HG03103 (cell line): ENCODE data around the gene CHN1.
A peak's percentile ranks its signal among the peaks of the same experiment; 100 is the strongest.

Source experiments
- ATAC-seq: cut with Tn5 transposase; IDR thresholded peaks from one replicate; pipeline ENCODE4 v1.9.1; 2021; ENCODE audit warnings: low read depth; ENCODE audit not compliant: unreplicated experiment

Gene CHN1, protein sequence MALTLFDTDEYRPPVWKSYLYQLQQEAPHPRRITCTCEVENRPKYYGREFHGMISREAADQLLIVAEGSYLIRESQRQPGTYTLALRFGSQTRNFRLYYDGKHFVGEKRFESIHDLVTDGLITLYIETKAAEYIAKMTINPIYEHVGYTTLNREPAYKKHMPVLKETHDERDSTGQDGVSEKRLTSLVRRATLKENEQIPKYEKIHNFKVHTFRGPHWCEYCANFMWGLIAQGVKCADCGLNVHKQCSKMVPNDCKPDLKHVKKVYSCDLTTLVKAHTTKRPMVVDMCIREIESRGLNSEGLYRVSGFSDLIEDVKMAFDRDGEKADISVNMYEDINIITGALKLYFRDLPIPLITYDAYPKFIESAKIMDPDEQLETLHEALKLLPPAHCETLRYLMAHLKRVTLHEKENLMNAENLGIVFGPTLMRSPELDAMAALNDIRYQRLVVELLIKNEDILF

DNA sequence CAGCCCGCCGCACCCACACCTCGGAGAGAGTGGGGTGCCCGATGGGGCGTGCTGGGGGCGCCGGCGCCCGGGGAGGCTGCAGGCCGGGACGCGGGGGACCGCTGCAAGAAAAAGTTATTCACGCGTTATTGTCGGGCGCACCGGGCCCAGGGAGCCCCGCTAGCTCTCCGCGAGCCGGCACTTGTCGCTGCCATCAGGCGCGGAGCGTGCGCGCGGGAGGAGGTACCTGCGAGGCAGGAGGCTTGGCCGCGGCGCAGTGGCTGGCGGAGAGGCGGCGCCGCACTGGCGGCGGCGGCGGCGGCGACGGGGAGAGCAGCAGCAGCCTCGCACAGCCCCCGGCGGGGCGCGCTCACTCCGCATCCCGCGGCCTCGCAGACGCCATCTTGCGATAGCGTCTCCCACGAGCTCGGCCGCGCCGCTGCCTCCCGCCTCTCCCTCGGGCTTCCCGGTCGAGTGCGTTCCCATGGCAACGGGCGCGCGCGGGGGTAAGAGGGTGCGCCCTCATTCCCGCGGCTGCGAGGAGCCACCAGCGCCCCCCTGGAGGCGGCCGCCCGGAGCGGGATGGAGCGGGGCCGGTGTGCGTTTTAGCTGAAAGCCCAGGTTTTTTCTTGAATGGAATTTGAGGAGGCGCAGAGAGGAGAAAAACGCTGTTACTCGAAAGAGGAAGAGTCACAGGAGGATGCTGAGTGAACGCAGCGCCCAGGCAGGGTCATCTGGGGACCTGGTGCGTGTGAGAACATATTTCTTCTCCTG, at the start of gene CHN1:
TSS of gene CHN1 (minus strand) at position 402 of the 753 bp plus-strand sequence. CDS start 469 bp downstream, outside the sequence.
- ATAC-seq = peak; percentile 79

DNA sequence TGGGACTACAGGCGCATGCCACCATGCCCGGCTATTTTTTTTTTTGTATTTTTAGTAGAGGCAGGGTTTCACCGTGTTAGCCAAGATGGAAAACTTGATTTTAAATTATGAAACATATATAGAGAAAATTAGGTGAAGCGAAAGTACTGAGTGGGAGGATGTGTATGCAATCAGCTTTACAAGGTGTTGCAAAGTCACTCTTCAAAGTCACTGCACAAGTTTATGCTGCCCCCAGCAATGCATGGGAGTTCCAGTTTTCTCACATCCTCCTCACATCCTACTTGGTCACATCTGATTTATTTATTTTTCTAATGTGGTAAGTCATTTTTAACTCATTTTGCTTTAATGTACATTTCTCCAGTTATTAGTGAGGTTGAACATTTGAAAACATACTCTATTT, 49.2 kb upstream of the CHN1 start:
- ATAC-seq = no peak

DNA sequence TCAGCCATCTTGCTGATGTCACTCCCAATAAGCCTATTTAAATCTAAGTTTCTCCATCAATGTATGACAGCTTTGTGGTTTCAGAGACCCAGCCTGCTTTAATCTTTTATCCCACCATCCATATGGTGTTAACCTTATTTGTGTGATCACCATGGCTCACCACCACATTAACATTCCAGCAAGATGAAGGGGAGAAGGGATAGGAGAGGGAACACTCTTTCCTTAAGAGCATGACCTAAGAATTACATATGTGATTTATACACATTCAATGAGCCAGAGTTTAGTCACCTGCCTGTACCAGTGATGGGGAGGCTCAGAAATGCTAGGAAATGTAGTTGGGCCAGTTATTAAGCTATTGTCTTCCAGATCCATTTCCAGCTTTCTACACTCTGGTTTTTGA, 44.5 kb upstream of the CHN1 start:
- ATAC-seq = no peak

DNA sequence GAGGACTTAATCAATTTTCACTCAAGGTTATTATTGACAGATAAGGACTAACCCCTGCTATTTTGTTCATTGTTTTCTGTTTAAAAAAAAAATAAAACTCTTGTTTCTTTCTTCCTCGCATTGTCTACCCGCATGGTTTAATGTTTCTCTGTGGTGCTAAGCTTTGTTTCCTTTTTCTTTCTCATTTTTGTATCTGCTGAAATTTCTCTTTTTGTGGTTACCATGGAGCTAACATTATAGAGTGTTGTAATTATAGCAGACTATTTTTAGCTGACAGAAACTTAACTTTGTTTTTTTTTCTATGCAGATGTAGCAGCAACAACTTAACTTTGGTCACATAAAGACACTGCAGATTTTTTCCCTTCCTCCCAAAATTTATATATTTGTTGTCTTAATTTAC, 43.1 kb upstream of the CHN1 start:
- no peak for ATAC-seq

DNA sequence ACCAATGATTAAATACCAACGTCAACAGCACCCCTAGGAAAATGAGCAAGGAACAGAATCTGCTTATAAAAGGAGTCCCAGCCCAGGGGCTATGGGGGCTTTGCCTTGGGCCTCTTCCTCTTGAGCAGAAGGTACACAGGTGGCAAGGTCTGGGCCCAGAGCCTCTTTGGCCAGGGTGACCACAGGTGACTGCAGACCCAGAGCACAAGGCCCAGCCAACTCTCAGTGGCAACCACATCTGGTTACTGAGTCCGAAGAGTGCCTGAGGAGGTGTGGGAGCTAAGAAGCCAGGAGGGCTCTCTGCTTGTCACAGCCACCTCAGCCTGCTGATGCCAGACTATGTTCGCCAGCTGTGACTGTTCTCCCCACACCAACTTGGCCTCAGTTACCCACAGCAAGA, 34.3 kb upstream of the CHN1 start:
- ATAC-seq = no peak

DNA sequence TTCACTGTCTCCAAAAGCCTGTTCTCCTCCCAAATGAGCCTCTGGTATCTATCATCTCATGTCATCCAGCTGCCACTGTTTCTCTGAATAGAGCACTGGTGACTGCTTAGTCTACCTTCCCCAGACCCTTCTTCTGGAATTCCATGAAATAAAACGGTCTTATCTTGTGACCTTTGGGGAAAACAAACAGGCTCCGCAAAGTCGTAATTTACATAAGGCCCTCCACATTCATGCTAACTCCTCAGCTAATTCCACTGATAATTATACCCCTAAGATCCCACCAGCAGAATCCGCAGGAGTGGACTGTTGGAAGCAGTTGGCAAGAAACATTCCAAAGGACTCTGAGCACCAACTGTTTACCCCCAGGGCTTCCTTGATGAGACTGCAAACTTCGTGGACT, 33.9 kb upstream of the CHN1 start:
- no peak for ATAC-seq

DNA sequence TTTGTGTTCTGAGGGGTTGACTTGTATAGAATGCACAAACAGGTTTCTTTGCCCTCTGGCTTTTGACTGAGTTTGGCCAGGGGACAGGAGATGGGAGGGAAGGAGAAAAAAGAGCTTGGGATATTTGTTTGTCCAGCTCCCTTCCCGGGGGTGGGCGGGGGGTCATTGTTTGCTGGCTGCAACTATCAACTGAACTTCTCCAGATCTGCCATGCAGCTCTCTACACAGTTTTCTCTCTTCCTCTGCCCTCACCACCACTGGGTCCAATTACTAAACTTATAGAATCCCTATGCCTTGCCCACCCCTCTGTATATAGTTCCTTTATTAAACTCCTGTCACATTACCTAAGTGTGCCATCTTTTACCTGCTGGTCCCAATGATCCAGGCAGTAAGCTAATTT, 32.8 kb upstream of the CHN1 start:
- ATAC-seq = no peak

DNA sequence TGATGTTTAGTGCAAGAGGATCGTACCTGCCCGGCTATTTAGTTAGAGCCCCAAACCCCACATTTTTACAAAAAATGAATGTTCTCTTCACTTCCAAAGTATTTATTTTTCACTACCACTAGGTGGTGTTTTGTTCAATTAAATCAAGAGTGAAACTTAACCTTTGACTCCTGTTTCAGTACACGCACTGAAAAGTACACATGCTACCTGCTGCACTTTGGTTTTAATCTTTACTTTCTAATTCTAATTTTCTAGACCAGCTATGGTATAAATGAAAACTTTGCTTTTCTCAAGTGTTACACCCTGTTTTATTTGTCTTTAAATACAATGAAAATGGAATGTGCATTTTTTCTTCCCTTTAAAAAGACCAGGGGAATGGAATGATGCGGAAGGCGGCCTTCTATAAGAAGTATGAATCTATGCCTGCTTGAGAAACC, 31.4 kb upstream of the CHN1 start:
- ATAC-seq = peak; percentile 63

DNA sequence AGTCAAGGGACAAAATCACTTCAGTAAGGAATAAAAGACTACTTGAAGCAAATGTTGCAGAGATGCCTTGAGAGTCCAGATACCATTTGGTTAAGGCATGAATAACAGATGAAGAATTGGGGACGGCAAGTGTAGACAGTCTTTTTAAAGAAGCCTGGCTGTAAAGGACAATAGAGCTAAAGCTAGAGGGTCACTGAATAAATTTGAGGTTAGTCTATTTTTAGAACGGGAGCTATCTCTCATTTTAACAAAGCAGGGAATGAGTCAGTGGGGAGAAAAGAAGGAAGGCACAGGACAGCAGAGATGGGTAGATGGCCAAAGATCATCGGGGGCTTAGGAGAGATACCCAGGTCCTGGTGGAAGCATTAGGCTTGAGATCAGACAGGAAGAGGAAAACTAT, 30.6 kb upstream of the CHN1 start:
- no peak for ATAC-seq

DNA sequence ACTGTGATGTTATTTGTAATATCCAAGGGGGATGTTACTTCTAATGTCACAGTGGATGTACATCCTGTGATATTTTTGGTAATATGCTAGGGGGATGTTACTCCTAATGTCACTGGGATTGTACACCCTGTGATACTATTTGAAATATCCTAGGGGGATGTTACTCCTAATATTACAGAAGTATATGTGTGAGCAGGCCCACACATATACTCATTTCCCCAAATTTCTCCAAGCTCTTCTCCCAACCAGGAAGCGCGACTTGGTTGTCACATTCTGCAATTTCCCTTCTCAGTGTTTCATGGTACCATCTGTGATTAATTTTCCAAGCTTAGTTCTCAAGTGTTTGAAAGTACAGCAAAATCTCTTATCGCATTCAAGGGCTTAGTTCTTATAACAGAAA, 29.5 kb upstream of the CHN1 start:
- ATAC-seq = no peak

DNA sequence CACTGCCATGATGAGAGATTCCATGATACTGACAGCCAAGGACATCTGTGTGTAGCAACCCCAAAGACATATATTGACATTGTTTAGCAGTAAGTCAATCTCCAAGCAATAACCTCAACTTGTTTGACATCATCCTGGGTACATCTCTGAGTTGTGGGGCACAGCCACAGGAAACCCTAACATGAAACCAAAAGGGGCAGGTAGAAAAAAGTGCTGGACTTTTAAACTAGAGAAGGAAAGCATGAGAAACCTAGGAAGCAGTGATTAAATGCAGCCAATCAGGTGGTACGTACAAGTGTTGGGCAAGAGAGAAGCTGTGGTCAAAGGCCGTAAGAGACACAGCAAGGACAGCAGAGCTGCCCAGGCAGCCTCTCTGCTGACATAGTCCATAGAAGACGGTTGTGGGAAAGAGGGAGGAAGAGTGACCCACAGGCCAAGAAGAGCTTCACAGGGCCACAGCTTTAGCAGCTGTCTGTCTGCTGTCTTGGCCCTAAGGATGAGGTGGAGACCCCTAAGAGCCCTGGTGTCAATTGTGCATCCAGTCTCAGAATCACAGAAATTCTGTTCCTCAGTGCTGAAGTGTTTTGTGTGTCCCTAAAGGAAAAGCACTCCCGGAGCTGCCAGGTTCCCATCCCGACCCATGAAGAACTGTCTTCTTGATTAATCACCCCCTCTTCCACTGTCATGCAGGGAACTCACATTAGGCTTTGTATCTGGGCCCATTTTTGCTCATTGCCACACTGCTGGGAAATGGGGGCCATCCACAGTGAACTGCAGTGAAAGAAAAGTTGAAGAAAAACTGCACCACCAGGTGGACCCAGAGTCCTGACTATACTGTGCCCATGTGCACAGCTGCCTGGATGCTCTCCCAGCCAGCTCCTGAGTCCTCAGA, 25.4 kb upstream of the CHN1 start:
- ATAC-seq = no peak

DNA sequence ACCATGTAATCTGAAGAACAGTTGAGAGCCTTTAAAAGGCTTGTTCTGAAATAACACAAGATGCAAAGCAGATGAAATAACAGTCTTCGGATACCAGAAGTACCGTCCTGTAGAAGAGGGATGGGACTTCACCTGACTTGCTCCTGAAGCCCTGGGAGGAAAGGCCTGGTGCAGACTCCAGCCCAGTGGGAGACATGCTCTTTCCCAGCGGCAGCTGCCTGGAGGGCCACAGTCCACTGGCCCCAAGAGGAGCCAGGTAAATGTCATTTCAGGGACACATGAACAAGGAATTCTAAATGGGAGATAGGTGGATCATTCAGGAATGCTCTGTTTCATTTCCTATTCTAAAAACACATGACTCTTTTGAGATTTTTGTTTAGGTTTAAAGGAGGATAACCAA, 22.6 kb upstream of the CHN1 start:
- no peak for ATAC-seq

DNA sequence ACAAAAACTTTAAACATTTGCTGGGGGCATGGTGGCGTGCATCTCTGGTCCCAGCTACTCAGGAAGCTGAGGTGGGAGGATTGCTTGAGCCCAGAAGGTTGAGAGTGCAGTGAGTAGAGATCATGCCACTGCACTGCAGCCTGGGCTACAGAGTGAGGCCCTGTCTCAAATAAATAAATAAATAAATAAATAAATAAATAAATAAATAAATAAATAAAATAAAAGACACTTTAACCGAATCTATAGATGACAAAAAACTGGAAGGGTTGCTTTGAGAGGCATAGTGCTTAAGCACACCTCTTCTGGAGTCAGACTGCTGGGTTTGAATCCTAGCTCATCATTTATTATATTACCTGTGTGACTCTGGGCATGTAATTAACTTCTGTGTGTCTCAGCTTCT, 21.2 kb upstream of the CHN1 start:
- no peak for ATAC-seq

DNA sequence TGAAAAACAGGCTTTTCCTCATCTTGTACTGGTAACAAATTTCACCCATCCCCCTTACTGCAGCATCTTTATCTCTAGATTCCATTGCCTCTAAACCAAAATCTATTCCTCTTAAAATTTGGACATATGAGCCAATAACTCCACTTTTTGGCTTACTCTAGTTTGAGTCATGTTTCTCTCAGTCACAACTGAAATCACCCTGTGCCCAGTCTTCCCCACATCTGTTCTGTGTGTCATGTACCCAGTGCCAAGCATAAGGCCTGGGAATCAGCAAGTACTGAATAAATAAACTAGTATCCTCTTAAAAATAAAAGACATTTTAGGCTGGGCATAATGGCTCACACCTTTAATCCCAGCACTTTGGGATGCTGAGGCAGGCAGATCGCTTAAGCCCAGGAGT, 20.8 kb upstream of the CHN1 start:
- no peak for ATAC-seq

DNA sequence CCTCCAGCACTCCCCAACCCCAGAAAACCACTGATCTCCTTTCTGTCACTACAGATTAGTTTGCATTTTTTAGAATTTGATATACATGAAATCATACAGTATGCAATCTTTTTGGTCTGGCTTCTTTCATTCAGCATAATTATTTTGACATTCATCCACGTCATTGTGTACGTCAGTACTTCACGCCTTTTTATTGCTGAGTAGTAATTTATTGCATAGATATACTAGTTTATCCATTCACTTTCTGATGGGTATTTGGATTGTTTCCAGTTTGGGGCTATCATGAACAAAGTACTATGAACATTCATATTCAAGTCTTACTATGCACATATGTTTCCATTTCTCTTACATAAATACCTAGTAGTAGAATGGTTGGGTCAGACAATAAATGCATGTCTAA, 20.1 kb upstream of the CHN1 start:
- no peak for ATAC-seq

DNA sequence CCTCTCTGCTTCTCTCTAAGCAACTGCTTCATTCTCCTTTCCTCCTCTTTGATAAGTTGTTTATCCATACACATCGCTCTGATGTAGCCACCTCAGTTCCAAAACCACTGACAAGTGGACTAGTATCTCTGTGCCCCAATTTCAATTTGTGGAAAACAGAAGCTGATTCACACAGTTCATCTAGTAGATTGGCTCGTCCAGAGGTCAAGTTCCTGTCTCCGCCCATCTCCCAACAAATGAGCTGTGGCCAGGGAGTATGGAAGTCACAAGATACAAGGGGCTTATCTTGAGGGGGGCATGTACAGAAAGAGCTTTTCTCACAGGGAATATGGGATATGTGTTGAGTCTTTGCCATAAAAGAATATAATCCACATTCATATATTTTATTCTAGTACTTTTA, 17.7 kb upstream of the CHN1 start:
- ATAC-seq = no peak

DNA sequence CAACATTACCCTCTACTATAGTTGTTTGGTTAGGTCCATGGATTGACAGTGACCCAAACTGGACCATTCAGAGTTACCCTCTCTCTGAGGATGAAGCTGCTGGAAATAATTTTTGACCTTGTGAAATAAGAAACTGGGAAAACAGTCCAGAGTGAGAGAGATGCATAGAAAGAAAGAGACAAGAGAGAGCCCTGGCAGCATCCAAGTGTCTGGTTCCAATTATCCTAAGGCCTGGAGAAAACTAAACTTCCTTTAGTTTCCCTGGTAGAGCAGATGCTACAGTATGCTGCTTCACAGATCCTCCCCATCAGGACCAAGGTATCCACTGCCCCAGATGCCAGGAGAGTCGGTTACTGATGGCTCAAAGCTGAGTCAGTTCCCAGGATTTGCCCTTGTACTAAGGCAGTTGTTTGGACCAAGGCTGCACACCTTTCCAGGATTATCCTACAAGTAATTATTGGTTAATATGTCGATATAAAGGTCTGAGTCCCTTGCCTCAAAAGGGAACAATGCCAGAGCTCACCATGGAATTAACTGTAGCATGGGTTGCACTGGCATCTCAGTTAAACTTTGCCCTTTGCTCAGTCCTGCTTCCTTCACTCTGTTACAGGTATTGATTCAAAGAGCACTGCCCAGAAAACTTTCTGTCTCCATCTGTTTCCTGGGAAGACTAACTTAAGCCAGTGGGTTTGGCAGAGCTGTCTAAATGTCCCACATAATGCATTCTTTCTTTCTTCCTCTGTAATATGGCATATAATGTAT, 14.6 kb upstream of the CHN1 start:
- ATAC-seq = no peak

DNA sequence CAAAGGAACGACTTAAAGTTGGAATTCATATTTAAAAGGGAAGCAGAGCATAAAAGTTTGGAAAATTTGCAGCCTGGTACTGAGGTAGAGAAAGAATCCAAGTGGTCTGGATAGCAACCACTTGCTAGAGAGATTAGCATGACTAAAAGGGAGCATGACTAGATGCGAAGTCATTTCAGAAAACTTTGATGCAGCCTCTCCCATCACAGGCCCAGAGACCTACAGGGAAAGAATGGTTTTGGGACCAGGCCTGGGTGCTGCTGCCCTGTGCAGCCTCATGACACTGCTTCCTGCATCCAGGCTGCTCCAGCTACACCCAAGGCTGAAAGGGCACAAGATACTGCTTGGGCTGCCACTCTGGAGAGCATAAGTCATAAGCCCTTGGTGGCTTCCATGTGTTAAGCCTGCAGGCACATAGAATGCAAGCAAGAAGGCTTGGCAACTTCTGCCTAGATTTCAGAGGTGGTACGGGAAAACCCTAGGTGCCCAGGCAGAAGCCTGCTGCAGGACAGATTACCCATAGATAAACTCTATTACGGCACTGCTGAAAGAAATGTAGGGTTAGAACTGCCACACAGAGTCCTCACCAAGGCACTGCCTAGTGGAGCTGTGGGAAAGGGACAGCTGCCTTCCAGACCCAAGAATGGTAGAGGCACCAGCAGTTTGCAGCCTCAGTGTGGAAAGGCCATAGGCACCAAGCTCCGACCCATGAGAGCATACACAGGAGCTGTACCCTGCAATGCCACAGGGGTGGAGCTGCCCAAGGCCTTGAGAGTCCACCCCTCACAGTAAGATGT, 12.6 kb upstream of the CHN1 start:
- no peak for ATAC-seq

DNA sequence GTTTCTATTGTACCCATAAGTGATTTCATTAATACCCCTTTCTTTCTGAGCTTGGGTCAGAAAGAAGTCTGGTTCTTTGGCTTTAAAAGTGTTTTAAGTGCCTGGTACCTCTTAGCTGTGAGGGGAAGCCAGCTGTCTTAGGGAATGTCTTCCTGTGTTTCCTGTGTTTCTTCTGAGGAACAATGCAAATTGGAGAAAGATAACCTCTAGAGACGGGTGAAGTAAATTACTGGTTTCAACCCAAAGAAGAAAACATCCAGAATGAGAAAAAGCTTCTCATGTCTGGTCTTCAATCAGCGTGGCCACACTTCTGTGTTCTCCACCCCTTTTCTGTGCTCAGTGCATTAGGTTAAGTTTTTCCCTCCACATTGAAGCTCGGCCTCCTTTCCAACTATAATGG, 10.2 kb upstream of the CHN1 start:
- ATAC-seq = no peak
